ENCODE measurements around the gene ANKRD22.

ANKRD22 gene

GRCh38 chr10:88835096-88835909 is 16.3 kb downstream of the ANKRD22 start:
- DNase-seq = peak; percentile 85

DNA sequence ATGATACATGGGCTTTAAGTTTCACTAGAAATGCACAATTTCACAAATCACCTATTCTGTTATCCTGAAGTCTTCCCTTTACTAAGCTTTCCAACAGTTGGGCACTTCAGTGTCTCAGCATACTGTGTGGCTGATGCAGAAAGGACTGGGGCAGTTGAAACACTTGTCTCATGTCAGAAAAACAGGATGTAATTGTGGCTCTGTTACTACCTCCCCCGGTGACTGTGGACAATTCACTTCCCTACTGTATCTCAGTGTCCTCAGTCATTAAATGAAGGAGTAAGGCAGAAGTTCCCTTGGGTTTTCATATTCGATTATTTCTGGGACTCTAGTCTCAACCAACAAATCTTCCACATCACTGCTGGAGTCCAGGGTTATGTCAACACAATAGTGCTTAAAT is 17.9 kb downstream of the ANKRD22 start:
- no peak for DNase-seq

DNA sequence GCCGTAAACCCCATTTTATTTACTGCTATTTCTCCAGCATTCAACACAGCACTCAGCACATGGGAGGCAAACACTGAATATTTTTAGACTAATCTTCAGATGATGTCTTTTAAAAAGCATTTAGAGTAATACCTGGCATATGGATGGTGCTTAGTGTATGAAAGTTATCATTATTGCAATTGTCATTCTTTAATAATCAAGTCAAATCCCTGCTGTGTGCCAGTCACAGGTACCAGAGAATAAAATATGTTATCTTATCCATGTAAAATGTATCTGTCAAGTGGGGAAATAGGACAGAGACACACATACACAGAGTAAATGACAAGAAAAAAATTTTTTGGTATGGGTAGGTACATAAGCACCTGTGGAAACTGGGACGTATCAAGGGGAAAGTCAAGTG is 18.5 kb downstream of the ANKRD22 start:
- DNase-seq = no peak

GRCh38 chr10:88832376-88832775 is 19.3 kb downstream of the ANKRD22 start:
- DNase-seq = no peak

DNA sequence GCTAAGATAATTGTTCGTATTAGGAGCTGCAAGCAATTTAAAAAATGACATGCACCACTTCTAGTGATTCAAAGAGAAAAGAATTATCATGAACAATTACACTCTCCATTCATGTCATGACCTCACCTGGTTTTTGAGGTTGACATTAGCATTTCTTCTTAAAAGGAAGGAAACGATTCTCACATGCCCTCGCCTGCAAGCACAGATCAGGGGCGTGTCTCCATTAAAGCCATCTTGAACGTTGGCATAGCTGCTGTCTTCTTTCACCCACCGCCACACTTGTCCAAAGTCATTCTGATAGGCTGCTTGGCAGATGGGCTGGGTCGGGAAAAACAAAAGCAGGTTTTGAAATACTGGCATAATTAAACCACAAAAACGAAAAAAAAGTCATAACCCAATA is 19.9 kb downstream of the ANKRD22 start:
- no peak for DNase-seq

DNA sequence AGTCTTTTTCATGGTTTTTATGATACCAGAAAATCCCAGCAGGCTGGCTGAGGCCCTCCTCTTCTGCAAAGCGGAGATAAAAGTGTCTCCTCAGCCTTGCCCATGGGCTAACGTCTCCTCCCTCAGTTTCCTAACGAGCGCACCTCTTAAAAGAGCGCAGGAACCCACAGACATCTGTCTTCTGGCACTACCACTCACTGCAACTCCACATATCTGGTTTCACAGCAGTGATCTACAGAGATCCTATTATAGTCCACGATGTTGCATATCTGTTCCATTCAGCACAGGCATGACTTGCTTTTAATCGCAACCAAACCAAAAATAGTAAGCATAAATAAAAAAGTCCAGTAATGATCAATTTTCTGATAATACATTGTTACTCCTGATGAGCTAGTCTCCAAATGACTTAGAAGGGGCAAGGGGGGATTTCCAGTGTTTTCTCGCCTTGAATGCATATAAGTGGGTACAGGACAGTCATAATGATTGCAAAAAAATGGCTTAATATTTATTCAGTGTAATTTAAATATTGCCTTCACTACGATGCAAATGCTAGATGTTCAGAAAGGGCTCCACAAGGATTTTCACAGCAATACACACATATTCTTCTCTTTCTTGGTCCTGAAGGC is 20.9 kb downstream of the ANKRD22 start:
- no peak for DNase-seq

GRCh38 chr10:88828310-88828709 is 23.3 kb downstream of the ANKRD22 start:
- DNase-seq = no peak

DNA sequence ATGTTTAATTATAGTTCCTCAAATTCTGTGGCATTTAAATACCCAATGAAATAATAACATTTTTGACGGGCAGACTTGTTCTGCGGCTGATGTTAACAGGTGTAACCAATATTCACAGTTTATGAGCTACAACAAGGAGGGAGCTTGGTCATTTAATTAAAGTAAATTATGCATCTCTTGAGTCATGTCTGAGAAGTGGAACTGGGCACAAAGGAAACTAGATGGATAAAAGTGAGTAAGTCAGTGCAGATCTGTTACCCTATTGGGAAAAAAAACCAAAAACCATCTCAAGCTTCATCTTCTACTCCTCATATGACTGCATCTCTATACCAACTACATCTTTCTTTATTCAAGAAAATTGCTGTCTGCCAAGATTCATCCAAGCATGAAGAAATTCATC is 24.0 kb downstream of the ANKRD22 start:
- no peak for DNase-seq

GRCh38 chr10:88826388-88826787 is 25.3 kb downstream of the ANKRD22 start:
- no peak for DNase-seq

GRCh38 chr10:88820748-88821401 is 30.8 kb downstream of the ANKRD22 start:
- peak; percentile 82 for DNase-seq

DNA sequence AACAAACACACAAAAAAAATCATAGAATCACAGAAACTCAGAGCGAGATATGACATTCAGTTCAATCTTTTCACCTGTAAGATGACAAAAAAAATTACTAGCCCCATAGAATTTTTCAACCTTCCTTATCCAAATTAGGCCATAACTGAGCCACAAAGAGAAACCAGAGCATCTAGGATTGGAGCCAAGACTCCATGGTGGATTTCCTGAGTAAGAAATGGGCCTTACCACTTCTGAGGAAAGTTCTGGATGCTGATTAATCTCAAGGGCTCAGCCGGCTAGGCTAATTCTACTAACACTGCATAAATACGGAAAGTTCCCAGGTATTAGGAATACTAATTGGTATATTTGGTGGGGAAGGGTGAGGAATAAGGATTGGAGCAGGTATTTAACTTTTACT is 32.4 kb downstream of the ANKRD22 start:
- DNase-seq = peak; percentile 45

- no peak for DNase-seq
Measured at GRCh38 chr10:88813200-88813599, 38.4 kb downstream of the ANKRD22 start.

DNA sequence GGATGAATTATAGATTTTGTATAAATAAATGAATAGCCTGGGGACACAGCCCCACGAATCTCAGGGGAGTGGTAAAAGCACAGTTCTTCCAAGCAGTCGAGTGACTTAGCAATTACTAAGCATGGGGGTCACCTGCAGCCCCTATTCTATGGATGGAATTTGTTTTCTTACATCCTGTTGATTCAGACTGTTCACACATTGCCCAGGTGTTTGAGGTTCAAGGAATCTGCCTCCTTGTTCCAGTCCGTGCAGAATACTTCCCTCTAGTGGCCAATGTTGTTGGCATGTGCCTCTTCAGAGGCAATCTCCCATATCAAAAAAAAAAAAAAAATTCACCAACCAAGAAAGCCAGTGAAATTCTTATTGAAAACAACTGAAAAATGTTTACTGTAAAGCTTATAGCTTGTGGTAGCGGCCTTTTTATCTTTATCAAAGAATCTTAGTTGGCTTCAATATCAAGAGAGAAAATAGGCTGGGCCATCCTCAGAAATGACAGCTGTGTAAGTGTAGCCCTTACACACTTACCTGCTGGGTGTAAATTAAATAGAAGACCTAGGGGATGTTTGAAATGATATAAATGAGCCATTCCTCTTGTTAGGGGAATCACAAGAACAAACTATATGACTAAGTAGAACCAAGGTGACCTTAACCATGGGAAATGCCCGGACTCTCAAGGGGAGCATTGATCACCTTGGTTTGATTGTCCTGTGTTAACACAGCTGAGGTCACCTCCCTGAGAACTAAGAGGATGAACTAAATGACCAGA is 41.3 kb downstream of the ANKRD22 start:
- DNase-seq = peak; percentile 62

- DNase-seq = no peak
Measured at GRCh38 chr10:88809621-88810020, 42.0 kb downstream of the ANKRD22 start.

DNA sequence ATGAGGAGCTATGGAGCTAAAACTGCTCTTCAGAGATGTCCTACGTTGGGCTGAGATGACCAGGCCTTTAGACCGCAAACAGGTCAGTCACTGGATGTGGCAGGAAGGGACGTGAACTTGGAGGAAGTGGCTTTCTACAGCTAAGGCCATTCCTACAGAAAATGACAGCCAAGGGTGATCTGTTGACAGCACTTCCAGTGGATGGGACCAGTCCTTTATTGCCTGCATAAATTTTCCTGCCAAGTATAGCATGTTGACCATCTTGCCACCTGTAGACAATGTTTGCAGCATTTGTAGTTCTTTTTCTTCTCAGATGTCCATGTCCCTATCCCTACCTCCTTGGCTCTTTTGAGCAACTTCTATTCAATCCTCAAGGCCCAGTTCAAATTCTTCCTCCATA is 45.7 kb downstream of the ANKRD22 start:
- DNase-seq = no peak

DNA sequence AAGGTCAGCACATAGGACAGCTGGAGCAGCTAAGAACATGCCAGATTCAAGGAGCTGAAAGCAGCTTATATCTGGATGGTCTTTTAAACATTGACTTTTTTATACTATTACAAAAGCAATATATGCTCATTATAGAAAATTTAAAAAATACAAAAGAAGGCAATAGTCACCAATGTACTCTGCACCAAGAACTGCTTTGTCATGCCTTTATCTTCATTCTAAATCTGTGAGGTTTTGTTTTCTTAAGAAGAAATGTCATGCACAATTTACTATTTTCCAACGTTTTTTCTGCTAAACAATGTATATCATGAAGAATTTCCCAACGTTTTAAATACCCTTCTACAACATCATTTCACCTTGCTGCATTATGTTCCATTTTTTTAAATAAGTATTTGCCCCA is 46.3 kb downstream of the ANKRD22 start:
- no peak for DNase-seq

- DNase-seq = no peak
Measured at GRCh38 chr10:88804083-88804812, 47.4 kb downstream of the ANKRD22 start.

- no peak for DNase-seq
Measured at GRCh38 chr10:88803641-88804040, 48.0 kb downstream of the ANKRD22 start.

- no peak for DNase-seq
Measured at GRCh38 chr10:88802523-88803285, 48.9 kb downstream of the ANKRD22 start, which contains the start of gene LIPM. LIPM (plus strand) TSS chr10:88802730; CDS start chr10:88802897, 167 bp downstream.

- peak; percentile 74 for DNase-seq
Measured at GRCh38 chr10:88800152-88801125, 51.2 kb downstream of the ANKRD22 start.
